Uterus (tissue), 4 donors: ENCODE results near the gene PRPF40A. TPM values are rescaled to one million over a fixed set of nuclear protein-coding genes. Genes with fewer than 3 reads are reported as not detected.
"Not testable (repeated sequence)": the region's sequence is repeated elsewhere in the genome, so short reads cannot be mapped to it uniquely, and the experiment has no call there.

Source experiments
- DNase-seq, 2 donors: peaks; one replicate each; pipeline ENCODE4 v3.0.0-alpha.2; 2019 to 2020
- H3K27ac ChIP-seq, 2 donors: fragments of 200-600 bp; sonication (generic); 1 replicate in 1 of 2; 2 replicates in 1 of 2; pipeline ENCODE4 v1.5.1; 2016 to 2018
- H3K27me3 ChIP-seq, 2 donors: fragments of 200-600 bp; sonication (generic); one replicate each; pipeline ENCODE4 v1.5.1; 2018 to 2019; ENCODE audit warnings: control low read depth in 1 of 2
- H3K36me3 ChIP-seq, 2 donors: fragments of 200-600 bp; sonication (generic); one replicate each; pipeline ENCODE4 v1.5.1; 2019; ENCODE audit warnings: control low read depth in 1 of 2
- H3K4me1 ChIP-seq, 2 donors: fragments of 200-600 bp; sonication (generic); one replicate each; pipeline ENCODE4 v1.5.1; 2018 to 2019; ENCODE audit warnings: control low read depth in 1 of 2
- H3K4me3 ChIP-seq, 2 donors: fragments of 200-600 bp; sonication (generic); 1 replicate in 1 of 2; 2 replicates in 1 of 2; pipeline ENCODE4 v1.5.1; 2018 to 2019; ENCODE audit warnings: mild to moderate bottlenecking in 1 of 2
- H3K9me3 ChIP-seq, 2 donors: fragments of 200-600 bp; sonication (generic); one replicate each; pipeline ENCODE4 v1.5.1; 2019; ENCODE audit warnings: control low read depth in 1 of 2
- POLR2A ChIP-seq, 2 donors: fragments of 450-650 bp; IDR thresholded peaks; one replicate each; pipeline ENCODE4 v1.6.1; 2016; ENCODE audit warnings: antibody characterized with exemption in 2 of 2, mild to moderate bottlenecking in 1 of 2, moderate library complexity in 1 of 2
- intact Hi-C: fragments of 100-400 bp; cut with DNase I; formaldehyde crosslinking; loops from one replicate; pipeline ENCODE4 v1.15.1; 2023; ENCODE audit warnings: low total_unique reads
- total RNA-seq, 4 donors: library from RNA; depleted of rRNA in 3 of 4; stranded (reverse); fragments of >200 nt in 3 of 4; gene quantifications; one replicate each; pipeline versions ENCODE4 v1.1.0 to v1.2.4, GENCODE V29; 2014 to 2023
- TF ChIP-seq, protein P1 (sequence below), 4 experiments: fragments of 200-600 bp in 2 of 4; fragments of 450-650 bp in 2 of 4; sonication (generic) in 2 of 4; IDR thresholded peaks; one replicate each; pipeline ENCODE4 v1.5.1; 2016 to 2019; ENCODE audit warnings: antibody characterized with exemption in 4 of 4, mild to moderate bottlenecking in 2 of 4, moderate library complexity in 1 of 4
- donor health status: DM: yes; HTN: yes; CAD: no.

Gene PRPF40A
- total RNA-seq, 4 donors from 2014 or later: 69.1 to 151 (median 85.3) TPM

- Histone ChIP-seq H3K27me3 (no peaks in the 10 kb centered on the region), H3K27ac (no peak overlapping the region), H3K4me1 (peaks cover 0 to 10% of the 10 kb centered on the region in 2 donors), H3K36me3 (no peaks in the 10 kb centered on the region), H3K4me3 (no peak overlapping the region), H3K9me3 (no peaks in the 10 kb centered on the region)
- no peak for TF ChIP-seq POLR2A (IDR thresholded peaks at IDR 0.05)
- TF ChIP-seq, protein P1, sequence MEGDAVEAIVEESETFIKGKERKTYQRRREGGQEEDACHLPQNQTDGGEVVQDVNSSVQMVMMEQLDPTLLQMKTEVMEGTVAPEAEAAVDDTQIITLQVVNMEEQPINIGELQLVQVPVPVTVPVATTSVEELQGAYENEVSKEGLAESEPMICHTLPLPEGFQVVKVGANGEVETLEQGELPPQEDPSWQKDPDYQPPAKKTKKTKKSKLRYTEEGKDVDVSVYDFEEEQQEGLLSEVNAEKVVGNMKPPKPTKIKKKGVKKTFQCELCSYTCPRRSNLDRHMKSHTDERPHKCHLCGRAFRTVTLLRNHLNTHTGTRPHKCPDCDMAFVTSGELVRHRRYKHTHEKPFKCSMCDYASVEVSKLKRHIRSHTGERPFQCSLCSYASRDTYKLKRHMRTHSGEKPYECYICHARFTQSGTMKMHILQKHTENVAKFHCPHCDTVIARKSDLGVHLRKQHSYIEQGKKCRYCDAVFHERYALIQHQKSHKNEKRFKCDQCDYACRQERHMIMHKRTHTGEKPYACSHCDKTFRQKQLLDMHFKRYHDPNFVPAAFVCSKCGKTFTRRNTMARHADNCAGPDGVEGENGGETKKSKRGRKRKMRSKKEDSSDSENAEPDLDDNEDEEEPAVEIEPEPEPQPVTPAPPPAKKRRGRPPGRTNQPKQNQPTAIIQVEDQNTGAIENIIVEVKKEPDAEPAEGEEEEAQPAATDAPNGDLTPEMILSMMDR (IDR thresholded peaks at IDR 0.05): no peak
- intact Hi-C loops: no loop called here
- DNase-seq: no peak
Observed at GRCh38 chr2:152723918-152724317, 6.7 kb upstream of the PRPF40A start.

- DNase-seq, intact Hi-C loops, H3K4me3 ChIP-seq, H3K27ac ChIP-seq, H3K27me3 ChIP-seq, H3K36me3 ChIP-seq, H3K9me3 ChIP-seq: not testable (repeated sequence)
- H3K4me1 ChIP-seq: peaks cover 0 to 10% of the 10 kb centered on the region in 2 donors
Observed at GRCh38 chr2:152722639-152723038, 5.4 kb upstream of the PRPF40A start.

DNA sequence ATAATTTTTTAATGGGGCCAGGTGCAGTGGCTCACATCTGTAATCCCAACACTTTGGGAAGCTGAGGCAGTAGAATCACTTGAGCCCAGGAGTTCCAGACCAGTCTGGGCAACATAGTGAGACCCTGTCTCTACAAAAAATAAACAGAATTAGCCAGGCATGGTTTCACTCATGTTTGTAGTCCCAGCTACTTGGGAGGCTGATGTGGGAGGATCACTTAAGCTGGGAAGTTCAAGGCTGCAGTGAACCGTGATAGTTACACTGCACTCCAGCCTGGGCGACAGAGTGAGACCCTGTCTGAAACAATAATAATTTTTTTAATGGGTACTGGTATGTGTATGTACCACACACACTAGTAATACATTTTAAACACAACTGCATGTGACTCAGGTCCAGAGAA, 3.5 kb upstream of the PRPF40A start:
- Histone ChIP-seq H3K36me3 (no peaks in the 10 kb centered on the region), H3K4me3 (no peak overlapping the region), H3K4me1 (peaks cover 6 to 10% of the 10 kb centered on the region in 2 donors), H3K27ac (no peak overlapping the region), H3K9me3 (no peaks in the 10 kb centered on the region), H3K27me3 (no peaks in the 10 kb centered on the region)
- no peak for DNase-seq
- TF ChIP-seq POLR2A (IDR thresholded peaks at IDR 0.05): no peak
- TF ChIP-seq, protein P1 (IDR thresholded peaks at IDR 0.05): no peak
- intact Hi-C loops: no loop called here

DNA sequence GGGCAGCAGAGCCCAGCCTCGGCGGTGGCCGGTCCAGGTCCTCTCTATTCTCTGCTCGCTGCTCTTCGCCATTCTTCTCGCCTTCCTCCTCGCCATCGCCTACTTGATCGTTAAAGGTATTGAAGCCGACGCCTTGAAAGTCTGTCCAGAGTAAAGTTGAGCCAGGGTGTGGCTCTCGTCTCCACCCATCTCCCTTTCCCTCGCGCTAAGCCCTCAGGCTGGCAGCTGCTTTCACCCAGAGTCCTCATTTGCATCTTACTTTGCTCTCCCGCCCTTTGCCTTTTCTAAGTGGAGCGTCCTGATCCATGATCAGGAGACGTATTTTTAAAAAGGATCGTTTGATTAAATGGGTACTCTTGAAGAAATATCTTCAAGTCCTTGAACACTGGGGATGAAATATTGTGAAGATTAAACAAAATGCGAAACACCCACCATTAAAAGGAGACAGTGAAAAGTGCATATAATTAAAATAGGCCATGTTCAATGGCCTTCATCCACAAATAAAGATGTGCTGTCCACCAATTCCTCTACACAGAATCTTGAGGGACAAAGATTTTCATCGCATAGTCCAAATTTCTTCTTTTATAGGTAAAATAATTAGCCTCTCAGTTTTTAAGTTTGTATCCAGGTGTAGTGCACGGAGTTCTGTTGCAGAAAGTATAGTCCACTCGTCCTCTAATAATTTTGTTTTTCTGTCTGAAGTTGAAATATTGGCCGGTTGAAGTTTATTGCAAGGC, 1.8 kb upstream of the PRPF40A start:
- H3K27me3 ChIP-seq: no peaks in the 10 kb centered on the region
- H3K27ac ChIP-seq: peak overlapping the region; percentile 97 to 98
- H3K36me3 ChIP-seq: no peaks in the 10 kb centered on the region
- peak overlapping the region; percentile 96 to 98 for H3K4me3 ChIP-seq
- intact Hi-C loops: loop anchor here (10.0 kb wide), 1 partner anchor 544 kb away; the partner anchor contains the start of gene STAM2
- no peaks in the 10 kb centered on the region for H3K9me3 ChIP-seq
- peaks cover 7 to 9% of the 10 kb centered on the region in 2 donors for H3K4me1 ChIP-seq
- TF ChIP-seq, protein P1 (IDR thresholded peaks at IDR 0.05): no peak
- no peak for TF ChIP-seq POLR2A (IDR thresholded peaks at IDR 0.05)
- DNase-seq: no peak

- H3K4me3 ChIP-seq: peak within 1 kb of the TSS; percentile 96 to 98
- H3K27ac ChIP-seq: peak within 1 kb of the TSS; percentile 97 to 98
- no peaks in the 10 kb centered on the region for H3K36me3 ChIP-seq
- intact Hi-C loops: loop anchor here (10.0 kb wide), 1 partner anchor 543 kb away; the partner anchor contains the start of gene STAM2
- DNase-seq: peak; percentile 89
- peak; percentile 81 to 86 for TF ChIP-seq POLR2A (IDR thresholded peaks at IDR 0.05)
- TF ChIP-seq, protein P1 (IDR thresholded peaks at IDR 0.05): peak in 1 of 4 experiments; percentile 4
- no peaks in the 10 kb centered on the region for H3K9me3 ChIP-seq
- no peaks in the 10 kb centered on the region for H3K27me3 ChIP-seq
- peaks cover 7 to 9% of the 10 kb centered on the region in 2 donors for H3K4me1 ChIP-seq
Observed at GRCh38 chr2:152718076-152718908, 1.0 kb upstream of the PRPF40A start, which contains the start of gene ARL6IP6. TSS of gene ARL6IP6 (plus strand) at chr2:152718620. CDS start at chr2:152718625, 5 bp downstream.
